HG03378 (cell line): ENCODE measurements around the gene RRM1.
"Not testable (repeated sequence)": the region's sequence is repeated elsewhere in the genome, so short reads cannot be mapped to it uniquely, and the experiment has no call there.

Source experiments
- ATAC-seq: cut with Tn5 transposase; IDR thresholded peaks from one replicate; pipeline ENCODE4 v1.9.1; 2021; ENCODE audit warnings: mild to moderate bottlenecking, moderate library complexity; ENCODE audit not compliant: unreplicated experiment

The RRM1 gene

GRCh38 chr11:4094348-4095291 is at the start of gene RRM1:
TSS of gene RRM1 (plus strand) at chr11:4094799. CDS start at chr11:4095013, 214 bp downstream.
- peak; percentile 86 for ATAC-seq

- ATAC-seq, result no peak
These were observed 49.5 kb upstream of the RRM1 start for GRCh38 chr11:4044976-4045646.

GRCh38 chr11:4048340-4048739 is 46.3 kb upstream of the RRM1 start:
- no peak for ATAC-seq

DNA sequence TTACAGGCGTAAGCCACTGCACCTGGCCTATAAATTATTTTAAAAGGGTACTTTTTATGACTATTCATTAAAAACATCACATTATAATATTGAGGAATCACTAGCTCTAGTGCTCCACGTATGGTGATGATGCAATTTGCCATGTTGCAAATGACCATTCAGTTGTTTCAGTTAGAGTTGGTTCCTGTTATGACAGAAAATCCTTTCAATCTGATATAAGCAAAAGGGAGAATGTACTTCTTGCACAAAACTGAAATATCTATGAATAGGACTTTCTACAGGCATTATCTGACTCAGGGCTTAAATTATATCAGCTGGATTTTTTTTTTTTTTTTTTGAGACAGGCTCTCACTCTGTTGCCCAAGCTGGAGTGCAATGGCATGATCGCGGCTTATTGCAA is 45.6 kb upstream of the RRM1 start:
- no peak for ATAC-seq

DNA sequence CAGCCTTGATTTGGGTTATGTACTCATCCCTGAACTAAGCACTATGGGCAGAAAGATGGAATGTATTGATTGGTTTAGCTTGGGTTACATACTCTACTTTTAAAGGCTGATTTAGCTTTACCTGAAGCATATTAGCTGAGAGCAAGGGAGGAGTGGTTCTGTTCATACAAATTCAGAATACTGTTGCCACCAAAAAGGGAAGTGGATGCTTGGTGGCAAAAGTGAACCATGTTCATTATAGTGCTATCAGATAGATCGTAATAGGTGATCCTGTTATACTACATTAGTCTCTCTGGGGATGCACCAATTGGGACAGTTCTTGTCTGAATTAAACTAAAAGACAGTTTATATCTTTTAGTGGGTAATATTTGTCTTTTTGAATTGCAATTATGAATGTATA is 44.5 kb upstream of the RRM1 start:
- no peak for ATAC-seq

GRCh38 chr11:4053200-4053599 is 41.4 kb upstream of the RRM1 start:
- not testable (repeated sequence) for ATAC-seq

- no peak for ATAC-seq
These were observed 40.0 kb upstream of the RRM1 start for GRCh38 chr11:4054643-4055042.

DNA sequence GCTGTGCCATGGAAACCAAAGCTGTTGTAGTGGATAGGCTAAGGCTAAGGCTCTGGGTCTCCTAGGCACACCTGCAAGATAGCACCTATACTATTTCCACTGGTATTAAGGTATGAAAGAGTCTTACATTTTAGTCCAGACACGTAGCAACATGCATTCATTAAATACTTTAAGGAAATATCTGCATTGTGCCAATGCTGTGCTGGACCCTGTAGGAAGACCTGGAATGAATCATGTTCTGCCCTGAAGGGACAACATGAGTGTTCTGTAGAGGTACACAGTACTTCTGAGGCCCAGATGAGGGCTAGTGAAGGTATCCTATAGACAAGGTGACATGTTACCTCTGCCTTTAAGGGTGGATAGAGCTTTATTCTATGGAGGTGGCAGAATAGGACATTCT is 35.2 kb upstream of the RRM1 start:
- ATAC-seq, result no peak

DNA sequence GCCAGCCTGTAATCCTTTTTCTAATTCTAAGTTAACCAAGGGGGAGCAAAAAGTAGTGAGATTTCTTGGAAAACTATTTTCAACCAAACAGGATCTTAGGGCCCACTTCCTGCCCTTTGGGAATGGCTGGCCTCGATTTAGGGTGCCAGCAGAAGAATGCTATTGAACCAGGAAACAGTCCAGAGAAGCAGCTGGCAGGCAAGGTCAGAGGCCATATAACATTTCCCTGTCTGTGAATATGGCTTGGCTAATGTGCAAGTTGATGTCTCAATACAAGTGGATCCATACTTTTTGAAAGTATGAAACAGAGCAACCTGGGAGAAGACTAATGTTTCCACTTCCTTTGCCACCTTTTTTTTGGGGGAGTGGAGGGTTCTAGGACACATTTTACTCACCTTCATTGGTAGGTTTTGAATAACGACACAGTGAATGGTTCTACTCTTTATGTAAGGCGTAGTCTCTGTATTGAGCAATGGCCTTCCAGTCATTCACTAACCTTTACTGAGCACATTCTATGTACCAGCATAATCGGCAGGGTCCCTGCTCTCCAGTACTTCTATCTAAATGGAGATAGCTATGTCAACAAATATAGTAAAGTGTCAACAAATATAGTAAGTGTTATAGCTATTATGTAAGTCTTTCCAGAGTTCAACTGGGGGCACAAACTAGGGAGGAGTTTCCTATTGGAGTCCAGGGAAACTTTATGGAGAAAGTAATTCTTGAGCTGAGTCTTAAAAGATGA is 34.2 kb upstream of the RRM1 start:
- no peak for ATAC-seq

- ATAC-seq, result no peak
These were observed 32.9 kb upstream of the RRM1 start for GRCh38 chr11:4061700-4062099.

GRCh38 chr11:4063348-4063747 is 31.3 kb upstream of the RRM1 start:
- no peak for ATAC-seq

- no peak for ATAC-seq
These were observed 30.2 kb upstream of the RRM1 start for GRCh38 chr11:4064278-4064955.

DNA sequence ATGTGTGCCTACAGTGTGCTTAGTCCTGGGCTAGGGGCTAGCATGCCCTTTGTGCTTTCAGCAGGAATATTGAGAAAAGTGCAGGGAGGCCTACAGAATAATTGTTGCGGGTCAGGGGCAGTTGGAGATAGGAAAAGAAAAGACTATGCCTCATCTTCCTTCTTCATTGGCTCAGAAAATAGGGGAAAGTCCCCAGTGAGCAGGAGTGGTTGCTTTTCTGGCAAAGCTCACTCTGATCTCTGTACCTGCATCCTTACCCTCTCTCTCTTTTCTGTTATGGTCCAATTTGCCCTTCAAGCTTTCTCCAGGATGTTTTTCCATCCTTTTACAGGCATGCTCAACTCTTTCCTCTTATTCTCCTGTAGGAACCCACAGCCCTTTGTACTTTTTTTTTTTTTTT is 29.5 kb upstream of the RRM1 start:
- no peak for ATAC-seq

DNA sequence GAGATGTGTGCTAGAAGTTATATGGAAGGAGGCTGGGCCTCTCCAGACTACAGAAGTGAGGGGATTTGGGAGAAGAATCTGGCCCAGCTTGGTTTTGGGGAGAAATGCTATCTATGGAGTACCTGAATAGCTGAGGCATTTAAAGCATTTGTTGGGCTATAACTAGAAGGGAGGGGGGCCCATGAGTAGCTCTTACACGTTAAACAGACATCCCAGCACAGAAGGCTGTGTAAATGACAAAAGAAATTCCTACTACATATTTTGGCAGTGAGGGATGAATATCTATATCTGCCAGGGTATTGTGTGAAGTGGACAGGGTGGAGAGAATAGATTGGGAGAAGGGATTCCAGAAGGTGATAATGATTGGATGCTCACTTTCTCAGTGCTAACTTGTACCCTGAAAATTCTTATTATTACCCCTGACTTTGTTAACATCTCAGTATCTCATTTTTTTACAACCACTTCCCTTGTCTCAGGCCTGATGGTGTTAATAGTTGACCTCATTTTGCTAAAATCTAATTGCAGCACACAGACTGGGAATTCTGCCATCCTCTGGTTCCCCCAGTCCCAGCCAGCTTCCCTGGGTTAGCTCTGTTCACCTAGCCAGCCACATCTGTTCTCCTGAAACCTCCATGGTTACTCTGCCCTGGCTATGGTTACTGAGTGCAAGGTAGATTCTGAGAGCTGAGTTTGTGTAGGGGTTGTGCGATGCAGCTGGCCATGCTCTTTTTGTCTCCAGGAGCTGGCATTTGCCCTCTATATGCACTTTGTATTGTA is 28.8 kb upstream of the RRM1 start:
- ATAC-seq, result no peak

DNA sequence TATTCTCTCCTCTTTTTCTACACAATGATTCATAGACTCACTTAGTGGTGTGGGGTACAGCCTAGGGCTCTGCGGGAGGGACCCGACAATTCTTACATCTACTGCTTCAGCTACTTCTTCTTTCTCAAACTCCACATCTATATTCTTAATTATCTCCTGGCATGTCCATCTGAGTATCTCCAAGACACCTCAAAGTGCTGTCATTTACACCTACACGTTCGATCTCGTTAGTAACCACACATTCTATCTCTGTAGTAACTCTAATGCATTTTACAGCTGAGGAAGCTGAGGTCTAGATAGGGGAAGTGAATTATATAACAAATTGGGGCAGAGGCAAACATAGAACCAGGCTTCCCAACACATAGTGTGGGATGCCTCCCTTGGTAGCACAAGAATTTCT is 27.7 kb upstream of the RRM1 start:
- ATAC-seq, result no peak

- ATAC-seq, result no peak
These were observed 25.6 kb upstream of the RRM1 start for GRCh38 chr11:4068962-4069361.

GRCh38 chr11:4071325-4071724 is 23.3 kb upstream of the RRM1 start:
- no peak for ATAC-seq

DNA sequence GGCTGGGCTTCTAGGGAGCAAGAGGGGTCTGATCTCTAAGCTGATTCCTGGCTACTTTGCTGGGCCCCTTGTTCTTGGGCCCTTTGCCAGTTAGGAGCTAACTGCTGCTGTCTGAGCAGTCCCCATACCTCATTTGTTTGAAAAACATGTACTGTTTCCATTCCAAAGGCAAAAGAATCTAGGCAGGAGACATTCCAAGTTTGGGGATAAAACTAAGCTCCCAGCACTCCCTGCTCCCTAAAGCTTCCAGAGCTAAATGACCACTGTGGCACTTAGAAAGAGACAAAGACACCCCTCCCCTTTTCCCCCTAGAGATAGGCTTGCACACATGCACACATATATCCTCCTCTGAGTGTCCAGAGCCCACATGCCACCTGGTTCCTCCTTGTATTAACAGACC is 22.7 kb upstream of the RRM1 start:
- ATAC-seq, result no peak

- no peak for ATAC-seq
These were observed 21.8 kb upstream of the RRM1 start for GRCh38 chr11:4072668-4073285.

DNA sequence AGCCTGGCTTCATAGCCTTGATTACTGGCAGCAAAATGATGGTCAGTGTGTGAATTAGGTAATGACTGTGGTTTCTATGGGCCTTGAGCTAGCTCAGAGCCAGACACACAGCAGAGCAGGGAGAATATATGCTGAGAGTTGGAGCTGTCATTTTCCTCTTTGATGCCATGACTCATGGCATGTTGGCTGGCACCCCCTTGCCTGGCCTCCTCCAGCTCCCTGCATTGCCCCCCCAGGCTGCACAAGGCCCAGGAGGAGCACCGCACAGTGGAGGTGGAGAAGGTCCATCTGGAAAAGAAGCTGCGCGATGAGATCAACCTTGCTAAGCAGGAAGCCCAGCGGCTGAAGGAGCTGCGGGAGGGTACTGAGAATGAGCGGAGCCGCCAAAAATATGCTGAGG is 20.3 kb upstream of the RRM1 start:
- no peak for ATAC-seq
